ENCODE data around the gene ITSN1.

ITSN1 gene

GRCh38 chr21:33886321-33886720 lies 244.0 kb downstream of the ITSN1 start:
- DNase-seq (ENCODE audit: extremely low read depth, insufficient read length), result no peak

GRCh38 chr21:33890187-33890586 lies 247.9 kb downstream of the ITSN1 start:
- no peak for DNase-seq (ENCODE audit: extremely low read depth, insufficient read length)
- TF ChIP-seq CTCF (IDR thresholded peaks at IDR 0.05; ENCODE audit: insufficient read depth, low read length, poor library complexity, severe bottlenecking), result no peak
- Histone ChIP-seq H3K27me3 (replicated peaks; ENCODE audit: control insufficient read depth, insufficient read depth, low read length) (no peaks in the 10 kb centered on the region; the same call in 1 of the 2 replicates), H3K4me3 (replicated peaks; ENCODE audit: low read depth, low read length) (no peak overlapping the region), H3K36me3 (ENCODE audit: control insufficient read depth, insufficient read depth, low read length) (no peaks in the 10 kb centered on the region)

More at GRCh38 chr21:33886321-33886720, 244.0 kb downstream of the ITSN1 start:
- Histone ChIP-seq H3K27me3 (replicated peaks; ENCODE audit: control insufficient read depth, insufficient read depth, low read length) (no peaks in the 10 kb centered on the region; the same call in 1 of the 2 replicates), H3K36me3 (ENCODE audit: control insufficient read depth, insufficient read depth, low read length) (no peaks in the 10 kb centered on the region), H3K4me3 (replicated peaks; ENCODE audit: low read depth, low read length) (no peak overlapping the region)
- TF ChIP-seq CTCF (IDR thresholded peaks at IDR 0.05; ENCODE audit: insufficient read depth, low read length, poor library complexity, severe bottlenecking), result no peak

- Histone ChIP-seq H3K4me3 (replicated peaks; ENCODE audit: low read depth, low read length) (no peak overlapping the region), H3K36me3 (ENCODE audit: control insufficient read depth, insufficient read depth, low read length) (no peaks in the 10 kb centered on the region), H3K27me3 (replicated peaks; ENCODE audit: control insufficient read depth, insufficient read depth, low read length) (no peaks in the 10 kb centered on the region; the same call in 1 of the 2 replicates)
- TF ChIP-seq CTCF (IDR thresholded peaks at IDR 0.05; ENCODE audit: insufficient read depth, low read length, poor library complexity, severe bottlenecking), result no peak
- no peak for DNase-seq (ENCODE audit: extremely low read depth, insufficient read length)
Observed at GRCh38 chr21:33892853-33893252, 250.6 kb downstream of the ITSN1 start.

GRCh38 chr21:33893917-33894316 lies 251.6 kb downstream of the ITSN1 start:
- no peak for TF ChIP-seq CTCF (IDR thresholded peaks at IDR 0.05; ENCODE audit: insufficient read depth, low read length, poor library complexity, severe bottlenecking)
- H3K27me3 ChIP-seq (replicated peaks; ENCODE audit: control insufficient read depth, insufficient read depth, low read length), result no peaks in the 10 kb centered on the region; the same call in 1 of the 2 replicates
- H3K4me3 ChIP-seq (replicated peaks; ENCODE audit: low read depth, low read length), result no peak overlapping the region
- no peaks in the 10 kb centered on the region for H3K36me3 ChIP-seq (ENCODE audit: control insufficient read depth, insufficient read depth, low read length)
- DNase-seq (ENCODE audit: extremely low read depth, insufficient read length), result no peak

GRCh38 chr21:33894736-33895288 lies 252.5 kb downstream of the ITSN1 start:
- Histone ChIP-seq H3K4me3 (replicated peaks; ENCODE audit: low read depth, low read length) (no peak overlapping the region), H3K36me3 (ENCODE audit: control insufficient read depth, insufficient read depth, low read length) (no peaks in the 10 kb centered on the region)

More at GRCh38 chr21:33894736-33895288, 252.5 kb downstream of the ITSN1 start:
- DNase-seq (ENCODE audit: extremely low read depth, insufficient read length), result peak; percentile 34
- TF ChIP-seq CTCF (IDR thresholded peaks at IDR 0.05; ENCODE audit: insufficient read depth, low read length, poor library complexity, severe bottlenecking), result peak; percentile 56
- no peaks in the 10 kb centered on the region; the same call in 1 of the 2 replicates for H3K27me3 ChIP-seq (replicated peaks; ENCODE audit: control insufficient read depth, insufficient read depth, low read length)

Data from GM06990 (cell line).